Stimulated activated effector memory CD8-positive, alpha-beta T cell treated with anti-CD3 and anti-CD28 coated beads, Interleukin-12 subunit alpha, Interleukin-12 subunit beta, amount 100 ng/mL, for 72 hours (primary cell): Measurements from ENCODE around the gene MEIS1.

ENCODE experiments used
- ATAC-seq: fragments of 150-1000 bp; cut with Tn5 transposase; 2 replicates; pipeline ENCODE4 v1.10.0; 2021
- DNase-seq, 2 donors: peaks; one replicate each; pipeline ENCODE4 v3.0.0; 2021 to 2022; ENCODE audit warnings: low spot score in 2 of 2
- H3K27ac Mint-ChIP-seq: one replicate; pipeline ENCODE4 v1.8.0; 2022; ENCODE audit warnings: mild to moderate bottlenecking, mixed read lengths
- H3K36me3 Mint-ChIP-seq: one replicate; pipeline ENCODE4 v1.8.0; 2022; ENCODE audit warnings: mild to moderate bottlenecking, mixed read lengths
- H3K4me1 Mint-ChIP-seq: one replicate; pipeline ENCODE4 v1.8.0; 2022; ENCODE audit warnings: mixed read lengths
- H3K4me3 Mint-ChIP-seq: one replicate; pipeline ENCODE4 v1.8.0; 2022; ENCODE audit warnings: mild to moderate bottlenecking, mixed read lengths
- H3K9me3 Mint-ChIP-seq: one replicate; pipeline ENCODE4 v1.8.0; 2022; ENCODE audit warnings: mixed read lengths

Gene MEIS1

DNA sequence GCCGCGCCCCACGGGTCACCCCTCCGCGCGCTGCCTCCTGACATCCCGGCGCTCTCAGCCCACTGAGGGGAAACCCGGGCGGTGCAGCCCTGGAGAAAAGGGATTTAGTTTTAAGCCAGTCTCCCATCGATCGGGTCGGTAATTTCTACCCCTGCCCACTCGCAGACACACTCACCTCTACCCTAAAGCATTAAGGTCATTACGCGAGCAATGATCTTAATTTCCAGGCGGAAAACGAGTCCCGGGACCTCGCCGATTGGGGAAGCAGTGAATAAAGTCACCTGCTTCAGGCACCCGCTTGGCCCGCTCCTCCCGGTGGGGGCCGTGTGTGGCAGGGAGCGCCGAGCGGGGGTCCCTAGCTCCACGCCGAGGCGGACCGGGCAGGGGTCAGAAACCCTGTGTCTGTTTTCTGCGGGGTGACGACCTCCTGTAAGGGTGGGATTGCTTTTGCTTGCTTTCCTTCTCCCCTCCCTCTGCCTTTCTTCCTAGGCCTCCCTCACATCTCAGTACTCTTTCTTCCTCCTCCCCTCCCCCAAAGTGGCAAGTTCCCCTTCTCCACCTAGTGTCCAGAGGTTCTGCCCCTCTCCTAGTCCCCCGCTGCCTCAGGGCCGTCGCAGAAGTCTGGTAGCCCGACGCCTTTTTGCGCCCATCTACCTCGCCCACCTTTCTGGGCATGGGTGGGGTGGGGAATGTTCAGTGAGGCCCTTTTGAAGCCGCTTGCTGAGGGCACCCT lies 142.6 kb downstream of the MEIS1 start:
- Mint-ChIP-seq H3K4me1 (no peaks in the 10 kb centered on the region), H3K4me3 (no peak overlapping the region)
- DNase-seq = no peak

DNA sequence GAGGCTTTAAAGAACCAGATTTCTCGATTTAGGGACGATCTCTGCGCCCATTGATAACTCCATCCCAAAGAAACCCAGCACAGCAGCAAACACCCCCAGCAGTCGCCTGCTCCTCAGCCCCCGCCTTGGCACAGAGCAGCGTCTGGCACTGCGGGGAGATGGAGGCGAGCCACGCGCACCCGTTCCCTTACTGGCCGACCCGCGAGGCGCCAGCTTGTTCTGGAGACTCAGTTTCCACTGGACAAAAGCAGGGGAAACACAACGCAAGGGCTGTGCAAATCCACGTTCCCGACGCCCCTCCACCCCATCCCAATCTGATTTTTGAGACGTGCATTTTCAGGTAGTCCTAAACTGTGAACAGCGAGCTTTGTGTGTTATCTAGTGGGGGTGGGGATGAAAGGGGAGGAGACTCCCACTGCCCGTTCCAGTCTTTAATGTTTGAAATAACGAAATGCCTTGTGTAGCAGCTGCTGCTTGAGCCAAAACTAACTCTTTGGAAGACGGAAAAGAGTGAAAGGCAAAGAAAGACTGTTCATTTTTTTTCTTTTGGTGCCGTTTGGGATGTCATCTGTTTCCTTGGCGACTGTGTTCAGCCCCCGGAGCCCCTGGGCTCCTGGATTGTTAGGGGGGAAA lies 143.2 kb downstream of the MEIS1 start:
- DNase-seq (no peak), ATAC-seq (no peak)
- H3K36me3 Mint-ChIP-seq = no peaks in the 10 kb centered on the region
- no peak overlapping the region for H3K27ac Mint-ChIP-seq
- H3K4me1 Mint-ChIP-seq = no peaks in the 10 kb centered on the region
- no peak overlapping the region for H3K4me3 Mint-ChIP-seq
- H3K9me3 Mint-ChIP-seq = no peaks in the 10 kb centered on the region

More for the DNA sequence above, 142.6 kb downstream of the MEIS1 start:
- no peaks in the 10 kb centered on the region for H3K36me3 Mint-ChIP-seq
- ATAC-seq = no peak
- no peak overlapping the region for H3K27ac Mint-ChIP-seq
- no peaks in the 10 kb centered on the region for H3K9me3 Mint-ChIP-seq

DNA sequence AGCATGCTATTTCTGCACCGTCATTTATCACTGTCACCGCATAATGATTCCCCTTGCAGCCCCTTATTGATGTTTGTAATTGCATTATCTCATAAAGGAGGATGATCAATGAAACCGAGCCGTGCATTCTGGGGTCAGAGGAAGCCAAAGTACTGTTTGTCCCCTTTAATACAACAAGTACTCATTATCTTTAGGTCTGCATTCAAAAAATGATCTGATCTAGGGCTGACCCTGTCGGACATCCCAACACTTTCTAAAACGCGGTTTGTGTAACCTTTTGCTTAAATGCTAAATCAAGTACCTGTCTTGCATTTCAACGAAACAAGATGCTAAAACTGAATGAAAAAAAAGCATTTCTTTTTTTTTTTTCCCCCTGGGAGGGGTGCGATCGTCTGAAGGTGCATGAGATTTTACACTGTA lies 143.8 kb downstream of the MEIS1 start:
- no peak for DNase-seq
- Mint-ChIP-seq H3K27ac (no peak overlapping the region), H3K4me3 (no peak overlapping the region), H3K9me3 (no peaks in the 10 kb centered on the region), H3K36me3 (no peaks in the 10 kb centered on the region), H3K4me1 (no peaks in the 10 kb centered on the region)
- no peak for ATAC-seq

DNA sequence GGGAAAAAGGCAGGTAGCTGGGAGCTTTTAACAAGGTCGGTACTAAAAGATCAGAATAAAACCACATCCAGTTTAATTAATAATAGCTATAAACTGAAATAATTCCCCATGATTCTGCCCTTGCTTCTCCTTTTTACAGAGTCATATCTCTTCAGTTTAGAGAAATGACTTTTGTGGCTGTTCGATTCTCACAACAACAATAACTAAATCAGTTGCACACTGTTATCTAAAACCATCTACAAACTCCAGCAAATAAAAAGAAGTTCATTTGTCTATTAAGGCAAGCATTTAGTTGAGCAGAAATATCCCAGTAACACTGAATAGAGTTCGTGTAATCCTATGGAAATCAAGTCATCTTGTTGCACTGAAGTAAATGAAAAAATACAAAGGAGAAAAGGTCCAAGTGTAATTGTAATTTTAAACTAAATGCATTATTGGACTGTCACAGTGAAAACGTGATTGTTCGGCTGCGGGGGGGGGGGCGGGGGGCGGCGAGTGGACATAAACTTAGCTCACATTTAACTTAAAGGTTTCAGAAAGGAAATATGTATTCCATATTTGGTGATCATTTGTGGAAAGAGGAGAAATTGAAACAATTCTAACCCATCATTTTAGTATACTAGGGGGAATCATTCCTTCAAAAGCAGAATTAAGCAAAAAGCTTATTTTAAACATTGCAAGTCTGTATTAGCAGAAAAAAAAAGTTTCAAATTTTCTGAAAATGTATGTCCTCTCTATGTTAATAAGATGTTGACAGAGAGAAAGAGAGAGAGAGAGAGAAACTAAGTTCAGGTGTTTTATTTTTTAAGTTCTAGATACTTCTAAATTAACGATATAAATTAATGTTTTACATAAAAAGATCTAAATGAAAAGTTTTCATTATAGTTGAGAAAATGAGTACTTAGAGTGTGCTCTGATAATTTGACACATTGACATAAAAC lies 144.5 kb downstream of the MEIS1 start:
- H3K4me3 Mint-ChIP-seq = no peak overlapping the region
- DNase-seq = no peak
- H3K4me1 Mint-ChIP-seq = no peaks in the 10 kb centered on the region

DNA sequence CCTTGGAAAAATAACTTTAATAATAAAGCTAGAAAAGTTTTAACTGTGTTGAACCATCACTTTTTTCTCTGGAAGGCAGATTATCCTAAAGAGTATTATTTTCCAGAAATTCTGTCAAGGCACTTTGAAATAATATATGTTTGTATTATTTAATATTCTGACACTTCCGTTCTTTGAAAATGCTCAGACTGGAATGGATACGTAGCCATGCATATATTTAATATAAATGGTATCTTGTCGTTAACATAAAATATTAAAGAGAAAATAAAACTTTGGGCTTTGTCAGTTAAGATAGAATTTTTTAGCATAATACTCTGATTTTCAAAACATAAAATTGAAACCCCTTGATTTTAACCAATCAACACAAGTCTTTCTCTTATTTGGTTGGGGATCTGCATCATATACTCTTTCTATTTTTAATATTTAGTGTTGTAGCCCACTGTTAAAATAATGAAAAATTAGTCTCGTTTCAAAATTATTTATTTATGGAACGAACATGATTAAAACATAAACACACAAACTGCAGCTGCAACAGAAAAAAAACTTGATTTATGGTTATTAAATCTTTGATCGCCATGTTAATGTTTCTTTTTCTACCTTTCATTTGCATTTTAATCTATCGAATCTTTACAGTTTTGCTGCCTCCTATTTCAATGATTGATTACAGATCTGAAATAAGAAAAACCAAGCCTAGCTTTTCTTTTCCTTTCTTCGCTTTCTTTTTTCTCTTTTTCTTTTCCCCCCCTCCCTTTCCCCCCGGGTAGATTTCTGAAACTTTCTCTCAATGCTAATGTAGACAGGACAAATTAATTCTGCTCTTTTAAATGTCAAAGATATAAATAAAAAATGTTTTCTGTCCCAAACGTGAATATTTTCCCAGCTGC lies 145.5 kb downstream of the MEIS1 start:
- H3K36me3 Mint-ChIP-seq = no peaks in the 10 kb centered on the region
- no peak for ATAC-seq
- no peaks in the 10 kb centered on the region for H3K4me1 Mint-ChIP-seq
- no peaks in the 10 kb centered on the region for H3K9me3 Mint-ChIP-seq
- H3K4me3 Mint-ChIP-seq = no peak overlapping the region
- DNase-seq = no peak
- no peak overlapping the region for H3K27ac Mint-ChIP-seq

More for the DNA sequence above, 144.5 kb downstream of the MEIS1 start:
- Mint-ChIP-seq H3K9me3 (no peaks in the 10 kb centered on the region), H3K36me3 (no peaks in the 10 kb centered on the region), H3K27ac (no peak overlapping the region)
- no peak for ATAC-seq

DNA sequence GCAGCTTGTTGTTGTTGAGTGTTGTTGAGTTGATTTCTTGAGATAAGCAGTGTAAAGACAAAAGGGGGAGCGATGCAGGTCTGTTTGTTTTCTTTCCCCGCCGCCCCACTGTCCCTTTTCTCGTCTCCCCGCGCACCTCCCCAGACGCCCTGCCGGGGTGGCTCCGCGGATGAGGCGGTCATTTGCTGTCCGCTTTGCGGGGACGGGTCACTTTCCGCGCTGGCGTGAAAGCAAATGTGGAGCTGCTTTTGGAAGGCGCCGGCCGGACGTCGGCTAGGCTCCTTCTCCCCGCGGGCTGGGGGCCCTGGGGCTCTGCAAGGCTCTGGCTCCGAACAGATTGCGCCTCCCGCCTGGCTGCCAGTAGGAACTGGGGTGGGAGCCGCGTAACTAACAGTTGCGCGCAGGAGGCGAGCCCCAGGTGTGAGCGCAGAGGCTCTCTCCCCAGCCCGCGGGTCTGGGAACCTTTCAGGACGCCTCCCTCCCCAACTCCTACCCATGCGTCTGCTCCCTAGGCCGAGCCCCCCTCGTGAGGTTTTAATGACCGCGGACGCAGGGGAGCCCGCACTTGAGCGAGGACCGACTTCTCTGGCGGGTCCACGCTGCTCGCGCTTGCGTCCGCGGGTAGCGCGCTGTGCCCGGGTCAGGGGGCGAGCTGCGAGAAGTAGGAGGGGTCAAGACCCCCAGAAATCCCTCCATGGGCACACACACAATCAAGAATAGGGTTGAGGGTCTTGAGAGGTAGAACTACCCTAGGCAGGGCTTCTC lies 146.6 kb downstream of the MEIS1 start:
- no peak for ATAC-seq
- Mint-ChIP-seq H3K4me3 (no peak overlapping the region), H3K4me1 (no peaks in the 10 kb centered on the region), H3K27ac (no peak overlapping the region), H3K36me3 (no peaks in the 10 kb centered on the region), H3K9me3 (no peaks in the 10 kb centered on the region)
- no peak for DNase-seq

DNA sequence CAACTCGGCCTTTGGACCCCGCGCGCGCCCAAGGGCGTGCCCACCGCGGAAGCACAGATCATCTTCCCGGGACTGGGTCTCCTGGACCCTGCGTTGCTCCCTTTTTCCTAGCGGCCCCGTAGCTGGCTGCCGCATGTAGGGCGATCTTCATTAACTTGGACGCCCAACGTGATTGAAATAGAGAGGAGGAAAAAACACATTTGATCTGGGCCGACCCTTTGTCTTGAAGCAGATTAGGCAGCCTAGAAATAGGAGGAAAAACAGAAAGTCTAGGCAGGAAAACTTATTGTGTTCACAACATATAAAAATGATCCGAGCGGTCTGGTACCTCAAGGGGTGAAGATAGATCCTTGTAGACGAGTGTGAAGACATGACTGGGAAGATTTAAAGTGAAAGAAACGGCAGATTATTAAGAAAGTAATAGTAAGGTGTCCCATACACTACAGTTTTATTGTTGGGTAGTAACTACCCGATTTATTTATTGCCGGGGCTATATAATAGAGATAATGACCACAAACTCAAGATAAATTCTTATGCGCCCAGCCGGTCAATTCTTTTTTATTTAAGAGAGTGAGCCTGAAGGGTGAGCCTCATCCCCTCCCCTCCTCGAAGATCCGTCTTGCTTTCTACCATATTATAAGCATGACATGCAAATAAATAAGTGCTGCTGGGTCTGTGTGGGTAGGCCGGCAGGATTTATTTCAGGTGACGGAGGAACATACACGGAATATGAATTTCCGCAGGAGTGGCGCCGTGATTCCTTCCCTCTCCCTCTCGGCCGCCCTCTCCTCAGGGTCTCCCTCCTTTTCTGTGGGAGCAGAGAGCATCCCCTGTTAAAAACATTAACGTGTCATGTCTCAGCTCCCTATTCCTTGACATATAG lies 147.4 kb downstream of the MEIS1 start:
- H3K36me3 Mint-ChIP-seq = no peaks in the 10 kb centered on the region
- no peak for ATAC-seq
- H3K27ac Mint-ChIP-seq = no peak overlapping the region
- no peaks in the 10 kb centered on the region for H3K4me1 Mint-ChIP-seq
- DNase-seq = no peak
- no peak overlapping the region for H3K4me3 Mint-ChIP-seq
- H3K9me3 Mint-ChIP-seq = no peaks in the 10 kb centered on the region

DNA sequence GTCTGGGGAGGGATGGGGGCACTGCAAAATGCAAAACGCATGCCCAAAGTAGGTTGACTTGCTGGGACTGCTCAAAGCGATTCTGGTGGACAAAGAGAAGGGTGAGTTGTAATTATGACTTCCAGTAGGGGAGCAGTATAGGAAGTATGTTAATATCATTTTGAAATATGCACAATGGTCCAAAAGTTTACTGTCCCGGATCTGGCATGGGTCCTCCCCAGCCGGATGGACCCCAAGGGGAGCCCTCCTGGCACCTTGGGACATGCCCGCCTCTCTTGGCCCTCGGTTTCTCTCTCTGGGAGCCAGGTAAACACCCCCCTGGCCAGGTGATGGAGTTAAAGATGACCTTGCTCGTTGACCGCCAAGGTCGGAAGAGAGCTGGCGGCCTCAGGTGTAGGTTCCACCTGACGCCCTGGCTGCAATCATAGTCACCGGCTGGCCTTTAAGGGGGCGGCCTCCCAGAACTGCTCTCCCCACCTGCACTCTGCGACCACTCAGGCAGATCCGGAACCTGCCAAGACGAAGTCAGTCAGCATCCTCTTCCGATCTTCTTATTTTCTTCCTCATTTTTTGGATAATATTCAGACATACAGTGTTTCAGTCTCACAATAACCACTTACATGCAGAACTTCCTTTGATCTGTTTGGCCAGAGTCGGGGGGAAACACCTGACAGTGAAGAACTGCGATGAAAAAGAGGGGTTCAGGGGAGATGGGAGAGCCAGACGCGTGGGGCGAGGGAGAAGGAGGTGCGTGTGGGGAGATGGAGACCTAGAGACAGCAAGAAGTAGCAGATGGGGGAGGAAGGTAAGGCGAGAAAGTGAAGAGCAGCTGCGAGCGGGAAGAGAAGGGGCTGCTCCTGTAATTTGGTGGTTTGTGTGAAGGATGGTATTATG lies 148.3 kb downstream of the MEIS1 start:
- no peak overlapping the region for H3K4me3 Mint-ChIP-seq
- no peak overlapping the region for H3K27ac Mint-ChIP-seq
- H3K4me1 Mint-ChIP-seq = no peaks in the 10 kb centered on the region
- H3K9me3 Mint-ChIP-seq = no peaks in the 10 kb centered on the region
- no peak for DNase-seq
- no peaks in the 10 kb centered on the region for H3K36me3 Mint-ChIP-seq
- ATAC-seq = no peak

DNA sequence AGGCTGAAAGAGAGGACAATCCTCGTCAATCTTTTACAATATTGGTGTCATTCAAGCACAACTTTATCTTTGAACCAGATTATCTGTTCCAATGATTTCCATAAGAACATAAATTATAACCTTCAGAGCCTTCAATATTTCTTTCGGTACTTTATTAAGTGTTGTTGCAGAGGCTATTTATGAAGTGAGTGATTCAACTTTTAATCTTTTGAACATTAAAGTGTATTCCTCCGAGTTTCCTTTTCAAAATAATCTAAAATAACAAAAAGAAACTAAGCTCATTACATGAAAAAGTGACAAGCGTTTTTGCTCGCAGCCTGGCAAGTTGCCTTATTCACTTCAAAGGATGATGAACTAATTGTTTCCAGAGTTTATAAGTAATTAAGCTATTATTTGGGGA lies 149.0 kb downstream of the MEIS1 start:
- no peaks in the 10 kb centered on the region for H3K9me3 Mint-ChIP-seq
- DNase-seq (no peak), ATAC-seq (no peak)
- no peaks in the 10 kb centered on the region for H3K36me3 Mint-ChIP-seq
- no peak overlapping the region for H3K4me3 Mint-ChIP-seq
- no peak overlapping the region for H3K27ac Mint-ChIP-seq
- no peaks in the 10 kb centered on the region for H3K4me1 Mint-ChIP-seq

DNA sequence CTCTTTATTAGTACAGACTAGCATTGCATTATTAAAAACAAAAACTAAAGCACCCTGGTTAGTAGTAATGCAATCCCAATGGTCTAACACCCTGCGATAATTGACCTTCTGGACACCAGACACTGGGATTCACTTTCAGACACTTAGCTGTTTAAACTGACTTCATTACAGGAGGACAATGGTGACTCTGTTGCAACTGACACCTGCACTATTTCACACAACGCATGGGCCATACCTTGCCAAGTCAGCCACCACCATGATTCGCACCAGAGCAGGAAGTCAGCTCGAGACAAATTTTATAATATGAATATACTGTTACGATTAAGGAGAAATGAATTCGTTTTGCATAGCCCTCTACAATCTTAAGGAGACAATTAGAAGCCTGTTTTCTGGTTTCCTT lies 150.7 kb downstream of the MEIS1 start:
- Mint-ChIP-seq H3K4me1 (no peaks in the 10 kb centered on the region), H3K36me3 (no peaks in the 10 kb centered on the region), H3K27ac (no peak overlapping the region), H3K9me3 (no peaks in the 10 kb centered on the region), H3K4me3 (no peak overlapping the region)
- ATAC-seq = no peak
- no peak for DNase-seq

DNA sequence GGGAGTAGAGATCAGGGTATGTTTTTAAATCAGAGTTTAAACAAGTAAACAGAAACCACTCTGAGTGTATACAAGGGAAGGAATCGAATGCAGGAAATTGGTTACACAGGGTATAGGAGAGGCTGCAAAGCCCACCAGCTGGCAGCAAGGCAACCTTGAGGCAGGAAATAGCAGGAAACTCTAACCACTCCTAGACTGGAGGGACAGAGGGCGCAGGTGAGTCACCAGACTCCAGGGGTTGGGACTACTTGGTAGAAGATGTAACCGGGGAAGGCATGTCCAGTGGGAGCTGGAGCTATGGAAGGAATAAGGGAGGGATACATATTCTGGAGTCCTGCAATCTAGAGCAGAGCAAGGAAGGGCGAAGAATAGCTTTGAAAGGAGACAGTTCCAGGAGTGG lies 152.3 kb downstream of the MEIS1 start:
- Mint-ChIP-seq H3K9me3 (no peaks in the 10 kb centered on the region), H3K36me3 (no peaks in the 10 kb centered on the region), H3K4me1 (no peaks in the 10 kb centered on the region), H3K4me3 (no peak overlapping the region), H3K27ac (no peak overlapping the region)
- DNase-seq = no peak
- ATAC-seq = no peak

DNA sequence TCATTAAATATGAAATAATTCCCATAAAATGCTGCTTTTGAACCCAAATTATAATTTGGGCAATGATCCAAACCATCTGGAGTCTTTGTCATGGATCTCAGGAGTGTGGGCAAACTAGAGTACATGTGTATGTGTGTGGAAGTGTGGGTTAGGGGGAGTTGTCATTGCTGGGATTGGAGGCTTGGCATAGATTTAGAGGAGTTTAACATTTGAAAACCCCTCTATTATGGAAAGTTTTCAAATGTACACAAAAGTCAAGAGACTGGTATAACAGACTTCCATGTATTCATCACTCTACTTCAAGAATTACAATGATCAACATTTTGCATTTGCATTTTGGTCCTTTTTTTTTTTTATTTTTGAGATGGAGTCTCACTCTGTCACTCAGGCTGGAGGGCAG lies 159.1 kb downstream of the MEIS1 start:
- H3K4me1 Mint-ChIP-seq = no peaks in the 10 kb centered on the region
- H3K9me3 Mint-ChIP-seq = peaks cover 2% of the 10 kb centered on the region
- H3K36me3 Mint-ChIP-seq = no peaks in the 10 kb centered on the region
- no peak overlapping the region for H3K27ac Mint-ChIP-seq
- no peak for ATAC-seq
- H3K4me3 Mint-ChIP-seq = no peak overlapping the region
- no peak for DNase-seq

DNA sequence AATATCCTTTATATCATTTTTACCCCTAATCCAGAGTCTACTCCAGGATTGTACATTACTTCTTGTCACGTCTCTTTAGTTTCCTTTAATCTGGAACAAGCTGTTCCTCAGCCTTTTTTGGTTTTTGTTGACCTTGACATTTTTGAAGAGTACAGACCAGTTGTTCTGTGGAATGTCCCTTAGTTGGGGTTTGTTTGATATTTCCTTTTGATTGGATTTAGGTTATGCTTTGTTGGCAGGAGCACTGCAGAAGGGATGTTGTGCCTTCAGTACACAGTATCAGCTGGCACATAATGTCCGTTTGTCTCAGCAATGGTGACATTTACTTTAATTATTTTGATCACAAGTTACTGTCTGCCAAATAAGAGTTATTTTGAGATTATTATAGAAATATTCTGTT lies 160.6 kb downstream of the MEIS1 start:
- H3K27ac Mint-ChIP-seq = no peak overlapping the region

More for the DNA sequence above, 160.6 kb downstream of the MEIS1 start:
- H3K4me3 Mint-ChIP-seq = no peak overlapping the region
- peaks cover 8% of the 10 kb centered on the region for H3K9me3 Mint-ChIP-seq
- H3K4me1 Mint-ChIP-seq = no peaks in the 10 kb centered on the region
- H3K36me3 Mint-ChIP-seq = no peaks in the 10 kb centered on the region
- ATAC-seq = no peak
- DNase-seq = no peak
